SJSA1 (cell line): ENCODE data around the gene AFAP1L1. TPM values are rescaled to one million over a fixed set of nuclear protein-coding genes. Genes with fewer than 3 reads are reported as not detected.

Source experiments
- DNase-seq, 2 experiments: peaks; one replicate each; pipeline ENCODE4 v3.0.0-alpha.2; 2015 to 2020; ENCODE audit warnings: low spot score in 2 of 2, low read depth in 1 of 2
- H3K27ac ChIP-seq: fragments of 250-450 bp; sonication (Bioruptor Pico); 2 replicates; pipeline ENCODE4 v1.5.1; 2020; ENCODE audit warnings: mild to moderate bottlenecking, moderate library complexity
- H3K27me3 ChIP-seq: fragments of 250-450 bp; sonication (Bioruptor Pico); replicated peaks from 2 replicates; pipeline ENCODE4 v1.5.1; 2020; ENCODE audit warnings: mild to moderate bottlenecking, moderate library complexity
- H3K36me3 ChIP-seq: fragments of 250-450 bp; sonication (Bioruptor Pico); 2 replicates; pipeline ENCODE4 v1.5.1; 2020; ENCODE audit warnings: mild to moderate bottlenecking
- H3K4me1 ChIP-seq: fragments of 250-450 bp; sonication (Bioruptor Pico); replicated peaks from 2 replicates; pipeline ENCODE4 v1.6.1; 2021; ENCODE audit warnings: mild to moderate bottlenecking
- H3K4me3 ChIP-seq: fragments of 250-450 bp; sonication (Bioruptor Pico); 2 replicates; pipeline ENCODE4 v1.5.1; 2020; ENCODE audit warnings: mild to moderate bottlenecking
- H3K9me3 ChIP-seq: fragments of 250-450 bp; sonication (Bioruptor Pico); replicated peaks from 2 replicates; pipeline ENCODE4 v1.5.1; 2020; ENCODE audit warnings: mild to moderate bottlenecking
- total RNA-seq: library from RNA; depleted of rRNA; stranded (reverse); fragments of >200 nt; shearing (Covaris generic); gene quantifications from 2 replicates; pipeline ENCODE4 v1.2.3, GENCODE V29; 2014

Gene AFAP1L1
- total RNA-seq, 1 experiment from 2014 or later = 33.2 TPM

GRCh38 chr5:149319174-149319573, 47.5 kb downstream of the AFAP1L1 start:
- no peak for DNase-seq
- H3K27me3 ChIP-seq = no peaks in the 10 kb centered on the region
- H3K4me1 ChIP-seq = peaks cover 19% of the 10 kb centered on the region
- no peak overlapping the region for H3K27ac ChIP-seq
- no peak overlapping the region for H3K4me3 ChIP-seq
- no peaks in the 10 kb centered on the region for H3K9me3 ChIP-seq
- peaks cover 30% of the 10 kb centered on the region for H3K36me3 ChIP-seq

DNA sequence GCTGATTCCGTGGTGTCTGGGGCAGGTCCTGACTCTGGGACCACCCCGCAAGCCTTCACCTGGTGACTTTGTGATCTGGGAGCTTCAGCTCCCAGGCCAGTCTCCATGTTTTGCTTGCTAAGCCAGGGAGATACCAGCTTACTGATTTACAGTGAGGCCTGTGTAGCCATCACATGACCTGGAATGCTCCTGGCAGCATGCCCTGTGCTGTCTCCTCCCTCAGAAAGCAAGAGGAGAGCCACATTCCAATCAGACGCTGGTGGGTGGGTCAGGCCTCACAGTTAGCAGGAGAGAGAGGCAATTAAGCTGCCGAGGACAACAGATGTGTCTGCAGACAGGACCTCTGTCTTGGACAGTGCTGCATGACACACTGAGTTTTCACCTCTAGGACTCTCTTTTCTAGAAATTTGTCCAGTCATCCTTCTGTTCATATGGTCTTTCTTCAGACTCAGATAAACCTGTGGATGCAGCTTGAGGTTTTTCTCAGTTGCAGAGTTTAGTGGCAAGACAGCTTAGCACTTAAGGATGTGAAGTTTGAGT, 49.2 kb downstream of the AFAP1L1 start:
- H3K27me3 ChIP-seq = no peaks in the 10 kb centered on the region
- H3K36me3 ChIP-seq = peaks cover 37% of the 10 kb centered on the region
- peaks cover 32% of the 10 kb centered on the region for H3K4me1 ChIP-seq
- no peak overlapping the region for H3K4me3 ChIP-seq
- H3K27ac ChIP-seq = peak overlapping the region; percentile 25
- no peaks in the 10 kb centered on the region for H3K9me3 ChIP-seq
- DNase-seq = peak; percentile 90 to 96

DNA sequence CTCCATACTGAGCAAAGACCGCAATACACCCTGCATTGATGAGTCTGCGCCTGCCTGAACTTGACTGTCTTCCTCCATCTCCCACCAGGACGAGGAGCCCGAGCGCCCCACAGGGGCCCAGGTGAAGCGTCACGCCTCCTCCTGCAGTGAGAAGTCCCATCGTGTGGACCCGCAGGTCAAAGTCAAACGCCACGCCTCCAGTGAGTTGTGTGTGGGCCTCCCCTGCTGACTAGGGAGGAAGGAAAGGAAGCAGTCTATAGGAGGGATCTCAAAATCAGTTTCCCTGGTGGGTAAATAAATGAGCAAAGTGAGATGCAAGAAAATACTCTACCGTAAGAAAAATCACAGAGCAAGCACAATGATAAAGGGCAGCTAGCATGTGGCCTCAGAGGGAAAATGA, 50.9 kb downstream of the AFAP1L1 start:
- Histone ChIP-seq H3K4me3 (no peak overlapping the region), H3K4me1 (peaks cover 33% of the 10 kb centered on the region), H3K9me3 (no peaks in the 10 kb centered on the region)

GRCh38 chr5:149323210-149323609, 51.6 kb downstream of the AFAP1L1 start:
- peaks cover 33% of the 10 kb centered on the region for H3K36me3 ChIP-seq
- DNase-seq = no peak
- H3K27me3 ChIP-seq = no peaks in the 10 kb centered on the region
- H3K9me3 ChIP-seq = no peaks in the 10 kb centered on the region
- peaks cover 31% of the 10 kb centered on the region for H3K4me1 ChIP-seq
- no peak overlapping the region for H3K27ac ChIP-seq
- no peak overlapping the region for H3K4me3 ChIP-seq

More for the DNA sequence above, 50.9 kb downstream of the AFAP1L1 start:
- no peak for DNase-seq
- H3K27ac ChIP-seq = no peak overlapping the region
- H3K27me3 ChIP-seq = no peaks in the 10 kb centered on the region
- H3K36me3 ChIP-seq = peaks cover 37% of the 10 kb centered on the region

DNA sequence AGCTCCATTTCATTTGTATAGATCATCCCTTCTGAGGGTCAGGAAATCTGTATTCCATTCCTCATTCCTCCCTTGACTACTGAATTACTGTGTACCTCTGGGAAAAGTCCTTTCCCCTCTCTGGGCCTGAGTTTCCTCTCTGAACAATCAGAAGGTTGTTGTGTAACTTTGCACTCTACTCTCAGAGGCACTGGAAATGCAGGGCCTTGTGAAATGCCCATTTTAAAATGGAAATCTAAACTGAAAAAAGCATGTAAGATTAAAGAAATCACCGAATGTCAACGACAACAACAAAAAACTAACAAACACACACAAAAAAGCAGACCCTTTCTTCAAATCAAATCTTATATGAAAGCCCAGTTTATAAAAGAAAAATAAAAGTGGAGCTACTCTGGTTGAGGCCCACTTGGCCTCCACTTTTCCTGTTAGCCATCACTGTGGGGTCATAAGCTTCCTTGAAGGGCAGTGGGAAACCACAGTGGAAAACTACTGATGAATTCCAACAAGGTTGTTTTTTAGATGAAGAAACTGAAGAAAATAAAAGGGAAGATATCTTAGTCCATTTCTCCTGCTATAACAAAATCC, 52.1 kb downstream of the AFAP1L1 start:
- no peak overlapping the region for H3K27ac ChIP-seq
- no peaks in the 10 kb centered on the region for H3K9me3 ChIP-seq
- H3K4me3 ChIP-seq = no peak overlapping the region
- DNase-seq = no peak
- H3K36me3 ChIP-seq = peaks cover 33% of the 10 kb centered on the region
- H3K4me1 ChIP-seq = peaks cover 31% of the 10 kb centered on the region
- no peaks in the 10 kb centered on the region for H3K27me3 ChIP-seq

DNA sequence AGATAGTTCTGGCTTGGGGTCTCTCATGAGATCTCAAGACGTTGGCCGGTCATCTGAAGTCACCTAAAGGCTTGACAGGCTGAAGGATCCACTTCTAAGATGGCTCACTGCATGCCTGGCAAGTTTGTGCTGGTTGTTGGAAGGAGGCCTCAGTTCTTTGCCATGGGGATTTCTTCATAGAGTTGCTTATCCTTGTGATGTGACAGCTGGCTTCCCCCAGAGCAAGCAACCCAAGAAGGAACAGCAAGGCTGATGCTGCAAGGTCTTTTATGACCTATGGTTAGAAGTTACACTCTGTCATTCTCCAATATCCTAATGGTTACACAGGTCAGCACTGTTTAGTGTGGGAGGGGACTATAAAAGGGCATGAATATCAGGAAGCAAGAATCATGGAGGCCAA, 53.0 kb downstream of the AFAP1L1 start:
- H3K4me1 ChIP-seq = peaks cover 31% of the 10 kb centered on the region
- H3K27me3 ChIP-seq = no peaks in the 10 kb centered on the region
- H3K4me3 ChIP-seq = no peak overlapping the region
- H3K36me3 ChIP-seq = peaks cover 28% of the 10 kb centered on the region
- no peak for DNase-seq
- H3K27ac ChIP-seq = peak overlapping the region; percentile 74
- no peaks in the 10 kb centered on the region for H3K9me3 ChIP-seq

GRCh38 chr5:149325166-149325735, 53.6 kb downstream of the AFAP1L1 start:
- H3K9me3 ChIP-seq = no peaks in the 10 kb centered on the region
- H3K4me1 ChIP-seq = peaks cover 30% of the 10 kb centered on the region
- peak in 1 of 2 experiments; percentile 23 for DNase-seq
- peak overlapping the region; percentile 74 for H3K27ac ChIP-seq
- H3K27me3 ChIP-seq = no peaks in the 10 kb centered on the region
- no peak overlapping the region for H3K4me3 ChIP-seq
- H3K36me3 ChIP-seq = peaks cover 22% of the 10 kb centered on the region

- H3K4me3 ChIP-seq = no peak overlapping the region
- H3K36me3 ChIP-seq = peaks cover 18% of the 10 kb centered on the region
- H3K27ac ChIP-seq = peak overlapping the region; percentile 74
- peaks cover 23% of the 10 kb centered on the region for H3K4me1 ChIP-seq
- H3K27me3 ChIP-seq = no peaks in the 10 kb centered on the region
- no peaks in the 10 kb centered on the region for H3K9me3 ChIP-seq
- DNase-seq = peak; percentile 75 to 93
Measured at GRCh38 chr5:149325894-149326293, 54.2 kb downstream of the AFAP1L1 start.

- DNase-seq = no peak
- Histone ChIP-seq H3K27me3 (no peaks in the 10 kb centered on the region), H3K36me3 (peaks cover 18% of the 10 kb centered on the region), H3K9me3 (no peaks in the 10 kb centered on the region), H3K27ac (no peak overlapping the region), H3K4me1 (peaks cover 18% of the 10 kb centered on the region), H3K4me3 (no peak overlapping the region)
Measured at GRCh38 chr5:149326611-149327010, 55.0 kb downstream of the AFAP1L1 start.

DNA sequence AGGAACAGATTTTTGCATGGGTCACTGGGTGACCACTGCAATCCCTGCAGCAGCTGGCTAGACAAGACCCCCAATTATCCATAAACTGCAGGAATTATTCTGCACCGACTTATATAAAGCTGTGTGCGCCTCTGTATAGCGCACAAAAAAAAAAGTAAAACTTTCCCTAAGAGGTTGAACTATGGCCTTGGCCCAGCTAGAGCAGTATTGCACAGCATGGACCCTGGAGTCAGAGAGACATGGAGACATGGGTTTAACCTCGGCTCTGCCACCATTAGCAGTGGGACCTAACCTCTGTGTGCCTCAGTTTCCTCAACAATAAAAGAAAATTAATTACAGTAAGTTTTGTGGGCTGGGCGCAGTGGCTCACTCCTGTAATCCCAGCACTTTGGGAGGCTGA, 56.5 kb downstream of the AFAP1L1 start:
- no peaks in the 10 kb centered on the region for H3K9me3 ChIP-seq
- H3K27me3 ChIP-seq = no peaks in the 10 kb centered on the region
- no peak overlapping the region for H3K27ac ChIP-seq
- no peak overlapping the region for H3K4me3 ChIP-seq
- peaks cover 23% of the 10 kb centered on the region for H3K4me1 ChIP-seq
- H3K36me3 ChIP-seq = peaks cover 20% of the 10 kb centered on the region
- no peak for DNase-seq

GRCh38 chr5:149333711-149334443, 62.2 kb downstream of the AFAP1L1 start:
- H3K27me3 ChIP-seq = no peaks in the 10 kb centered on the region
- peaks cover 29% of the 10 kb centered on the region for H3K4me1 ChIP-seq
- no peak overlapping the region for H3K4me3 ChIP-seq
- DNase-seq = peak; percentile 61 to 92
- peaks cover 29% of the 10 kb centered on the region for H3K36me3 ChIP-seq
- peak overlapping the region; percentile 71 for H3K27ac ChIP-seq
- H3K9me3 ChIP-seq = no peaks in the 10 kb centered on the region

DNA sequence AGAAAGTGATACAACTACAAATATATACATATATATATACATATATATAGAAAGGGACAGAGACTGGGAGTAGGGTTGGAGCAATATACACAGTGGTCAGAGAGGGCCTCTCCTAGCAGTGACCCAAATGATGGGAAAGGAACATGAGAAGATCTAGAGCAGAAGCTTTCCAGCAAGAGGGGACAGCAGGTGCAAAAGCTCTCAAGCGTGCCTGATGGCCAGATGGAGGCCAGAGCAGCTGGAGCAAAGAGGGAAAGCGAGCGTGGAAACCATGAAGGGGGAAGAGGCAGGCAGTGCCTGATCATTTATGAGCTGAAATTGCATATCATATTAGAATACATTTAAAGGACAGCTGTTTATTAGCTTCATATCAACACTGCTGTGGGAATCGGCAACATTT, 66.1 kb downstream of the AFAP1L1 start:
- no peak for DNase-seq
- peaks cover 40% of the 10 kb centered on the region for H3K36me3 ChIP-seq

DNA sequence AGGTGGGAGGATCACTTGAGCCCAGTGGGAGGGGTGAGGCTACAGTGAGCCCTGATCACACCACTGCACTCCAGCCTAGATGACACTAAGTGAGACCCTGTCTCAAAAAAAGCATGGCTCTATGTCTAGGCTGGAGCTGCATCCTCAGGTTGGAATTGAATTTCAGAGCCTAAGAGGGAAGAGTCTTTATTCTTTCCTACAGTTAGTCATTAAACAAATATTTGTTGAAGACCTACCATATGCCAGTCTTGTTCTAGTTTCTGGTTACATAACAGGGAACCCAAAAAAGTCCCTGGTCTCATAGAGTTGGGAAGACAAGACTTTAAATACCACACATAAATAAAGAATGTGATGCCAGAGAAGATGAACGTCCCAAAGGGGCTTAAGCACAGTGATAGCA, 66.7 kb downstream of the AFAP1L1 start:
- Histone ChIP-seq H3K36me3 (peaks cover 36% of the 10 kb centered on the region), H3K27me3 (no peaks in the 10 kb centered on the region), H3K27ac (no peak overlapping the region), H3K4me1 (peaks cover 22% of the 10 kb centered on the region), H3K4me3 (no peak overlapping the region), H3K9me3 (no peaks in the 10 kb centered on the region)
- DNase-seq = no peak

More for the DNA sequence above, 66.1 kb downstream of the AFAP1L1 start:
- Histone ChIP-seq H3K27ac (no peak overlapping the region), H3K4me1 (peaks cover 28% of the 10 kb centered on the region), H3K9me3 (no peaks in the 10 kb centered on the region), H3K4me3 (no peak overlapping the region), H3K27me3 (no peaks in the 10 kb centered on the region)

- DNase-seq = no peak
- H3K4me3 ChIP-seq = no peak overlapping the region
- peaks cover 20% of the 10 kb centered on the region for H3K4me1 ChIP-seq
- H3K36me3 ChIP-seq = peaks cover 29% of the 10 kb centered on the region
- no peak overlapping the region for H3K27ac ChIP-seq
- no peaks in the 10 kb centered on the region for H3K9me3 ChIP-seq
- H3K27me3 ChIP-seq = no peaks in the 10 kb centered on the region
Measured at GRCh38 chr5:149340920-149341319, 69.3 kb downstream of the AFAP1L1 start.
